DMS153 (cell line): ENCODE measurements around the gene METTL16.

Source experiments
- DNase-seq: peaks from one replicate; lab custom pipeline; 2025; lab: John Stamatoyannopoulos, UW

The METTL16 gene

GRCh38 chr17:2380226-2380922 is 131.3 kb downstream of the METTL16 start:
- no peak for DNase-seq

GRCh38 chr17:2379489-2380225 is 132.0 kb downstream of the METTL16 start:
- no peak for DNase-seq

GRCh38 chr17:2378905-2379304 is 132.8 kb downstream of the METTL16 start:
- DNase-seq: no peak

GRCh38 chr17:2377659-2378058 is 134.0 kb downstream of the METTL16 start:
- DNase-seq: no peak

GRCh38 chr17:2376107-2376506 is 135.6 kb downstream of the METTL16 start:
- DNase-seq: no peak

- DNase-seq: no peak
Measured at GRCh38 chr17:2375406-2375805, 136.3 kb downstream of the METTL16 start.

- no peak for DNase-seq
Measured at GRCh38 chr17:2374549-2375285, 137.0 kb downstream of the METTL16 start.

- DNase-seq: no peak
Measured at GRCh38 chr17:2373179-2373578, 138.5 kb downstream of the METTL16 start.

GRCh38 chr17:2372681-2373080 is 139.0 kb downstream of the METTL16 start:
- no peak for DNase-seq

GRCh38 chr17:2372180-2372579 is 139.5 kb downstream of the METTL16 start:
- DNase-seq: no peak

- no peak for DNase-seq
Measured at GRCh38 chr17:2371183-2372130, 140.2 kb downstream of the METTL16 start.

GRCh38 chr17:2370211-2370589 is 141.5 kb downstream of the METTL16 start:
- DNase-seq: no peak

- no peak for DNase-seq
Measured at GRCh38 chr17:2369551-2370210, 142.0 kb downstream of the METTL16 start.

- DNase-seq: no peak
Measured at GRCh38 chr17:2369039-2369438, 142.6 kb downstream of the METTL16 start.

- DNase-seq: no peak
Measured at GRCh38 chr17:2368359-2368758, 143.3 kb downstream of the METTL16 start.

GRCh38 chr17:2366747-2367494 is 144.8 kb downstream of the METTL16 start:
- DNase-seq: no peak
